Measurements from ENCODE around the gene SH2D6. TPM values are rescaled to one million over a fixed set of nuclear protein-coding genes. Genes with fewer than 3 reads are reported as not detected.

The SH2D6 gene
- total and polyA plus RNA-seq, 2 of the 8 experiments (the other 6 are each of a cell fraction or from before 2014, with no cell fraction given), result 0.42 TPM; not detected in 1

GRCh38 chr2:85435220-85435958, 16.9 kb downstream of the SH2D6 start:
- no peak for FAIRE-seq
- TF ChIP-seq CTCF (IDR thresholded peaks at IDR 0.05; ENCODE audit: control extremely low read depth in 1 of 3, insufficient read depth in 1 of 3, low read depth in 1 of 3, low read length in 3 of 3) (no peak), TAF1 (IDR thresholded peaks at IDR 0.05; ENCODE audit: low read depth, low read length) (no peak), YY1 (IDR thresholded peaks at IDR 0.05; ENCODE audit: low read depth, low read length) (no peak), JUND (IDR thresholded peaks at IDR 0.05; ENCODE audit: low read length) (no peak), TBP (IDR thresholded peaks at IDR 0.05; ENCODE audit: low read depth, low read length) (no peak), POLR2AphosphoS5 (IDR thresholded peaks at IDR 0.05; ENCODE audit: low read depth, low read length) (no peak), NANOG (IDR thresholded peaks at IDR 0.05; ENCODE audit: insufficient read depth, low read depth, low read length, poor library complexity, severe bottlenecking) (no peak), HDAC2 (IDR thresholded peaks at IDR 0.05; ENCODE audit: borderline replicate concordance in 1 of 2, low read depth in 2 of 2, low read length in 2 of 2) (no peak), NRF1 (IDR thresholded peaks at IDR 0.05; ENCODE audit: low read depth, low read length) (no peak)

More at GRCh38 chr2:85435220-85435958, 16.9 kb downstream of the SH2D6 start:
- H3K18ac ChIP-seq (ENCODE audit: extremely low read depth, low read length), result peak overlapping the region; percentile 48; the same call in 1 of the 2 replicates
- H2AFZ ChIP-seq (ENCODE audit: low read length), result no peak overlapping the region
- peak overlapping the region; percentile 62 for H3K4ac ChIP-seq (replicated peaks; ENCODE audit: insufficient read length, low read depth, low read length)
- no peak overlapping the region for H3K9ac ChIP-seq (replicated peaks in 1 of 4; ENCODE audit: extremely low read depth in 1 of 4, low read depth in 3 of 4, low read length in 3 of 4)
- no peaks in the 10 kb centered on the region for H3K9me3 ChIP-seq (ENCODE audit: insufficient read depth in 2 of 2, low read depth in 1 of 2, low read length in 1 of 2)
- H3K4me2 ChIP-seq (ENCODE audit: insufficient read depth in 1 of 2, low read depth in 2 of 2, low read length in 2 of 2), result no peak overlapping the region
- H4K5ac ChIP-seq (ENCODE audit: insufficient read length, low read depth, low read length), result no peak overlapping the region
- peak overlapping the region; percentile 96; the same call in 1 of the 2 replicates for H2BK12ac ChIP-seq (ENCODE audit: low read depth, low read length)
- H3K4me1 ChIP-seq (replicated peaks in 1 of 4; ENCODE audit: control insufficient read depth in 3 of 4, insufficient read depth in 4 of 4, low read length in 3 of 4), result peaks cover 7 to 52% (median 42%) of the 10 kb centered on the region in 4 experiments
- H2BK15ac ChIP-seq (ENCODE audit: low read length), result no peak overlapping the region; the same call in 1 of the 2 replicates
- no peak overlapping the region for H3K56ac ChIP-seq (replicated peaks; ENCODE audit: insufficient read length, low read depth, low read length)
- no peak for DNase-seq (ENCODE audit: low read depth in 1 of 2, low spot score in 2 of 2)
- H4K20me1 ChIP-seq (replicated peaks in 1 of 2; ENCODE audit: control insufficient read depth in 1 of 2, insufficient read depth in 2 of 2, low read length in 2 of 2), result no peaks in the 10 kb centered on the region
- no peaks in the 10 kb centered on the region; the same call in 1 of the 2 replicates for H3K79me1 ChIP-seq (ENCODE audit: low read depth, low read length)
- H3K14ac ChIP-seq (ENCODE audit: insufficient read length), result no peak overlapping the region
- peaks cover 5% of the 10 kb centered on the region; the same call in 1 of the 2 replicates for H3K23me2 ChIP-seq (ENCODE audit: low read depth, low read length)
- H3K4me3 ChIP-seq (ENCODE audit: extremely low read depth in 1 of 4, insufficient read depth in 2 of 4, low read depth in 3 of 4, low read length in 4 of 4), result no peak overlapping the region
- H4K8ac ChIP-seq (ENCODE audit: extremely low read depth, insufficient read depth, low read length), result no peak overlapping the region
- peaks cover 0 to 14% (median 5%) of the 10 kb centered on the region in 4 experiments; a peak in 4 of 7 replicates for H3K27me3 ChIP-seq (replicated peaks in 1 of 4; ENCODE audit: control insufficient read depth in 3 of 4, extremely low read depth in 1 of 4, insufficient read depth in 3 of 4, low read length in 3 of 4)
- H2AK5ac ChIP-seq (ENCODE audit: low read depth, low read length), result peak overlapping the region; percentile 91
- no peaks in the 10 kb centered on the region for H3K79me2 ChIP-seq (ENCODE audit: control insufficient read depth in 1 of 2, insufficient read depth in 2 of 2, low read length in 2 of 2)
- no peaks in the 10 kb centered on the region for H3K36me3 ChIP-seq (ENCODE audit: control insufficient read depth in 2 of 4, insufficient read depth in 4 of 4, low read length in 3 of 4)
- CTCF ChIA-PET (ENCODE audit: partially characterized antibody), result interaction anchor here (0.5 to 2.7 kb wide), 8 partner anchors 10 to 194 kb away, joined by 3 to 21 read pairs (median 4); partner anchors contain the start of gene SH2D6
- H3K23ac ChIP-seq (ENCODE audit: insufficient read length), result no peak overlapping the region
- POLR2A ChIA-PET (ENCODE audit: partially characterized antibody), result interaction anchor here (0.9 to 55.3 kb wide), 3 partner anchors 11 to 112 kb away, joined by 3 to 1889 read pairs (median 46); partner anchors contain the start of genes GGCX and MAT2A
- H2BK5ac ChIP-seq (ENCODE audit: low read depth, low read length), result no peak overlapping the region
- H2BK120ac ChIP-seq (replicated peaks; ENCODE audit: low read depth, low read length), result no peak overlapping the region
- H4K91ac ChIP-seq (replicated peaks; ENCODE audit: insufficient read length, low read length), result peak overlapping the region; percentile 64
- H3K27ac ChIP-seq (ENCODE audit: low read depth, low read length), result no peak overlapping the region
- 97% methylated on average over 21 of the region's 21 CpGs; no CpG with 5 or more reads in 1 of the 2 experiments for WGBS, 2 experiments (ENCODE audit: extremely low coverage in 1 of 2, insufficient coverage in 1 of 2, insufficient read length in 1 of 2, insufficient replicate concordance in 2 of 2, low coverage in 1 of 2, low lambda C conversion rate in 2 of 2, missing lambda C conversion rate in 1 of 2)
- peak overlapping the region; percentile 13; the same call in 1 of the 2 replicates for H2BK20ac ChIP-seq (ENCODE audit: low read length)

Data from H1 (cell line).